Right atrium auricular region (tissue), 2 donors: ENCODE results near the gene GPR142. TPM values are rescaled to one million over a fixed set of nuclear protein-coding genes. Genes with fewer than 3 reads are reported as not detected.

ENCODE experiments used
- DNase-seq: peaks from one replicate; pipeline ENCODE4 v3.0.0-alpha.2; 2019; ENCODE audit warnings: low spot score
- H3K27ac ChIP-seq, 2 donors: fragments of 200-600 bp; sonication (generic); 1 replicate in 1 of 2; 2 replicates in 1 of 2; pipeline ENCODE4 v1.5.1; 2016 to 2019
- H3K27me3 ChIP-seq, 2 donors: fragments of 200-600 bp; sonication (generic); one replicate each; pipeline versions ENCODE4 v1.5.1 to v1.6.0; 2017 to 2019
- H3K36me3 ChIP-seq: fragments of 200-600 bp; sonication (generic); one replicate; pipeline ENCODE4 v1.5.1; 2016
- H3K4me1 ChIP-seq, 2 donors: fragments of 200-600 bp; sonication (generic); one replicate each; pipeline versions ENCODE4 v1.5.1 to v1.6.0; 2017 to 2019
- H3K4me3 ChIP-seq, 2 donors: fragments of 200-600 bp; sonication (generic); 1 replicate in 1 of 2; 2 replicates in 1 of 2; pipeline ENCODE4 v1.5.1; 2017 to 2019; ENCODE audit warnings: mild to moderate bottlenecking in 1 of 2, moderate library complexity in 1 of 2
- H3K9me3 ChIP-seq, 2 donors: fragments of 200-600 bp; sonication (generic); one replicate each; pipeline ENCODE4 v1.5.1; 2019
- CTCF ChIP-seq, 2 donors: fragments of 200-600 bp; sonication (generic); IDR thresholded peaks; one replicate each; pipeline ENCODE4 v1.5.1; 2019; ENCODE audit warnings: antibody characterized with exemption in 2 of 2
- total RNA-seq, 2 donors: library from RNA; depleted of rRNA; stranded (reverse); fragments of >200 nt; gene quantifications; one replicate each; pipeline ENCODE4 v1.1.0, GENCODE V29; 2016

Gene GPR142
- total RNA-seq, 2 donors from 2014 or later, result not detected

GRCh38 chr17:74353446-74354060 is 13.8 kb upstream of the GPR142 start:
- no peak overlapping the region for H3K27ac ChIP-seq
- H3K9me3 ChIP-seq, result no peaks in the 10 kb centered on the region
- no peak overlapping the region for H3K4me3 ChIP-seq
- no peak for TF ChIP-seq CTCF (IDR thresholded peaks at IDR 0.05)
- DNase-seq, result no peak
- H3K4me1 ChIP-seq, result peaks cover 0 to 13% of the 10 kb centered on the region in 2 donors
- H3K36me3 ChIP-seq, result no peaks in the 10 kb centered on the region
- peaks cover 3 to 10% of the 10 kb centered on the region in 2 donors for H3K27me3 ChIP-seq

GRCh38 chr17:74354123-74354522 is 13.2 kb upstream of the GPR142 start:
- Histone ChIP-seq H3K9me3 (no peaks in the 10 kb centered on the region), H3K27me3 (peaks cover 3 to 10% of the 10 kb centered on the region in 2 donors), H3K4me3 (no peak overlapping the region), H3K4me1 (peaks cover 0 to 13% of the 10 kb centered on the region in 2 donors), H3K27ac (no peak overlapping the region), H3K36me3 (no peaks in the 10 kb centered on the region)
- TF ChIP-seq CTCF (IDR thresholded peaks at IDR 0.05), result peak in 1 of 2 donors; percentile 65
- no peak for DNase-seq

- no peak for TF ChIP-seq CTCF (IDR thresholded peaks at IDR 0.05)
- no peaks in the 10 kb centered on the region for H3K36me3 ChIP-seq
- no peak overlapping the region for H3K27ac ChIP-seq
- H3K4me3 ChIP-seq, result no peak overlapping the region
- no peaks in the 10 kb centered on the region for H3K9me3 ChIP-seq
- H3K27me3 ChIP-seq, result peaks cover 3 to 11% of the 10 kb centered on the region in 2 donors
- no peak for DNase-seq
- H3K4me1 ChIP-seq, result peaks cover 0 to 13% of the 10 kb centered on the region in 2 donors
These were observed 12.7 kb upstream of the GPR142 start for GRCh38 chr17:74354561-74354960.

GRCh38 chr17:74355065-74355464 is 12.2 kb upstream of the GPR142 start:
- no peaks in the 10 kb centered on the region for H3K9me3 ChIP-seq
- no peak for TF ChIP-seq CTCF (IDR thresholded peaks at IDR 0.05)
- peaks cover 0 to 13% of the 10 kb centered on the region in 2 donors for H3K4me1 ChIP-seq
- H3K36me3 ChIP-seq, result no peaks in the 10 kb centered on the region
- H3K4me3 ChIP-seq, result no peak overlapping the region
- H3K27me3 ChIP-seq, result peaks cover 3 to 16% of the 10 kb centered on the region in 2 donors
- no peak for DNase-seq
- no peak overlapping the region for H3K27ac ChIP-seq

- no peak for DNase-seq
- peaks cover 3 to 16% of the 10 kb centered on the region in 2 donors for H3K27me3 ChIP-seq
- no peak overlapping the region for H3K27ac ChIP-seq
- H3K4me1 ChIP-seq, result peaks cover 0 to 22% of the 10 kb centered on the region in 2 donors
- no peaks in the 10 kb centered on the region for H3K9me3 ChIP-seq
- no peak for TF ChIP-seq CTCF (IDR thresholded peaks at IDR 0.05)
- peak overlapping the region in 1 of 2 donors; percentile 40 for H3K4me3 ChIP-seq
- no peaks in the 10 kb centered on the region for H3K36me3 ChIP-seq
These were observed 10.4 kb upstream of the GPR142 start for GRCh38 chr17:74356646-74357465.
